Stimulated activated CD4-positive, alpha-beta T cell treated with anti-CD3 and anti-CD28 coated beads, TNF-alpha, amount 100 ng/mL, for 24 hours (primary cell): ENCODE data around the gene NKX6-1.

ENCODE experiments used
- DNase-seq, 3 experiments: peaks; one replicate each; pipeline ENCODE4 v3.0.0-alpha.2; 2020; ENCODE audit warnings: low read depth in 3 of 3

The NKX6-1 gene

DNA sequence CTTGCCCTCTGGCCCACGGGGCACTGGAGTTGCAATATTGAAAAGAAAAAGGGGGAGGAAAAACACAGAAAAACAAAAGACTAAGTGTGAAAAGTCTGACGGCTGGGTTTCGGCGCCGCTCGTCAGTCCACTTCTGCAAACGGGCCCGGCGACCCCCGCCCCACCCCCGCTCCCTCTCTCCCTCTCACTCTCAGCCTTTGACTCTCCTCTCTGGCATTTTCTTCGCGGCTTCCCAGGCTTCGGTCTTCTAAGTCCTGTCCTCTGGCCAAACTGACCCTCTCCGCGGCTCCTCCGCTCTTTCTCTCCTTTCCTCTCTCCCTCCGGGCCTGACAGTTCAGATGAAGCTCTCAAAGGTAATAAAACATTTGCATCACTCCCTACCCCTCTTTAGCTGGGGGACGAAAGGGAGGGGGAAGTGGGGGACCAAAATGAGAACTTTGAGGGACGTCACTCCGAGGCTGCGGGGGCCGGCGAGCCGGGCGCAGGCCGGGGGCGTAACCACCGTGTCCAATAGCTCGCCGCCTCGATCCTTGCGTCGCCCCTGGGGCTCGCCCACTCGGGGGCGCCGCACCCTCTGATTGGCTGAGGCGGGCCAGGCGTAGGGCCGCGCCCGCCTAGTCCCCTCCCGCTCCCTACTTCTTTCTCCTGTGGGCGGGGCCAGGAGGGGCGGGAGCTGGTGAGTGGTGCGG is at the start of gene NKX6-1:
TSS of gene NKX6-1 (minus strand) at position 358 of the 689 bp plus-strand sequence. CDS start 1,064 bp downstream, outside the sequence.
- DNase-seq = no peak

DNA sequence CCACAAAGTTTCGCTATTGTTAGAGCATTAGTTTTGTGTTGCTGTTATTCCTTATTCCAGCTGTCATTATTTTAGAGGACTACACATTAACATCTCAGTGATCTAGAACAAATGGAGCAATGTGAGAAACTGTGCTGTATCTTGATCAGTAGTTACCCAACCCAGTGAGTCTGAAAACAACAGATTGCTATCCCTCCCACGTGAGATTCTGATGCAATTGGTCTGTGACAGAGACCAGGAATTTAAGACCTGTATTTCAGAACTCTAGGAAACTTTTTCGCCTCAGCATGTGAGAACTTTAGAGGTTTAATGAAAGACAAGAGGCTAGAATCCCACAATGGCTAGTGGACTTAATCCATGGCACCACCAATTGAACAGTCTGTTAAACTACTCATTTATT is 48.1 kb upstream of the NKX6-1 start:
- no peak for DNase-seq

DNA sequence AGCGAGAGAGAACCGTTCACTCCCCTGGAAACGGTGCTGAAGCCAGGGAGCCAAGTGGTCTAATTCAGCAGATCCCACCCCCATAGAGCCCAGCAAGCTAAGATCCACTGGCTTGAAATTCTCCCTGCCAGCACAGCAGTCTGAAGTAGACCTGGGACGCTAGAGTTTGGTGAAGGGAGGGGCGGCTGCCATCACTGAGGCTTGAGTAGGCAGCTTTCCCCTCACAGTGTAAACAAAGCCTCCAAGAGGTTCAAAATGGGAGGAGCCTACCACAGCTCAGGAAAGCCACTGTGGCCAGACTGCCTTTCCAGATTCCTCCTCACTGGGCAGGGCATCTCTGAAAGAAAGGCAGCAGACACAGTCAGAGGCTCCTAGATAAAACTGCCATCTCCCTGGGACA is 46.0 kb upstream of the NKX6-1 start:
- no peak for DNase-seq

DNA sequence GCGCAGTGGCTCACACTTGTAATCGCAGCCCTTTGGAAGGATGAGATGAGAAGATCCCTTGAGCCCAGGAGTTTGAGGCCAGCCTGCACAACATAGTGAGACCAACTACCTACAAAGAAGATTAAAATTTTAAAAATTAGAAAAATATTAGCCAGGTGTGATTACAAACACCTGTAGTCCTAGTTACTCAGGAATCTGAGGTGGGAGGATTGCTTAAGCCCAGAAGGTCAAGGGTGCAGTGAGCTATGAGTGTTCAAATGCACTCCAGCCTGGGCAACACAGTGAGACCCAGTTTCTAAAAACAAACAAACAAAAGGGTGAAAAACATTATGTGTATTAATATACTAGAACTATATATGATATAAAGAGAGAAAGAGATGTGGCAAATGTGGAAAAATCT is 36.8 kb upstream of the NKX6-1 start:
- DNase-seq = no peak

DNA sequence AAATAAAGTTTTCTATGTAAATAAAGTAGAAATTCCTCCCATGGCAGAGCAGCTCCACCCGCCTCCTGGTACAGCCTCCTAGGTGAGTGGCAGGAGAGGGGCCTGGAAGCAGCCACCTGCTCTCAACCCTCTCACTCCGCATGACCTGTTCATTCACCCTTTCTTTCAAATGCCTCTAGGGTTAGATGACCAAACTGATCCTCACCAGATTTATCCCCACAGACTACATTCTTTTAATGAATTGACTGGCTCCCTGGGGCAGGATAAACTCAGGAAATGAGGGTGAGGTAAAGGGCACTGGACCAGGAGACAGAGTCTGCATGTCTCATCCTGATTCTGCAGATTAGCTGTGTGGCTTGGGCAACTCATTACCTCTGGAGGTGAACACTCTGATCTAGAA is 32.6 kb upstream of the NKX6-1 start:
- no peak for DNase-seq

DNA sequence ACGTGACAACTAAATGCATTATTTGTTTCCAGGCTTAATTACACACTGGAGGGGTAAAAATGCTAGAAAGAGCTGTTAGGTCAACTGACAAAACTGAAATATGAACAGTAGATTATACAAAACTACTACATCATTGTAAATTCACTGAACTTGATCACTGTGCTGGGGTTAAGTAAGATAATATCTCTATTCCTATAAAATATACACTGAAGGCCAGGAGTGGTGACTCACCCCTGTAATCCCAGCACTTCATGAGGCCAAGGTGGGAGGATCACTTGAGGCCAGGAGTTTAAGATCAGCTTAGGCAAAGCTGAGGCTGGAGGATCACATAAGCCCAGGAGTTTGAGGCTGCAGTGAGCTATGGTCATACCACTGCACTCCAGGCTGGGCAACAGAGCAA is 31.8 kb upstream of the NKX6-1 start:
- DNase-seq = no peak

DNA sequence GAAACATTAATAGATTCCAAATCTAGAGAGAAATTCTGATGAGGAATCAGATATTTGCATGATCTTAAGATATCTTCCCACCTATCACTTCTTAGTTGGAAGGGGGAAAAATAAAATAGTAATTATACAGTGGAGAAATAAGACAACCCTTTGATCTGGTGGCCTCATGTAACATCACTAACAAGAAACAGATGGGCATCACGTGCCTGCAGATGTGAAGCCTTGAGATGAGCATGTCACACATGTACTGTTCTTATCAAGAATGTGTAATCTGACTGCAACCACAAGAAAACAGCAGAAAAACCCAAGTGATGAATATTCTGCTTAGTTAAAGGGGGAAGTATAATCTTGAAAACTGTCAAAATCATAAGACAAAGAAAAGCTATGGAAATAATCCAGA is 31.4 kb upstream of the NKX6-1 start:
- DNase-seq = no peak

DNA sequence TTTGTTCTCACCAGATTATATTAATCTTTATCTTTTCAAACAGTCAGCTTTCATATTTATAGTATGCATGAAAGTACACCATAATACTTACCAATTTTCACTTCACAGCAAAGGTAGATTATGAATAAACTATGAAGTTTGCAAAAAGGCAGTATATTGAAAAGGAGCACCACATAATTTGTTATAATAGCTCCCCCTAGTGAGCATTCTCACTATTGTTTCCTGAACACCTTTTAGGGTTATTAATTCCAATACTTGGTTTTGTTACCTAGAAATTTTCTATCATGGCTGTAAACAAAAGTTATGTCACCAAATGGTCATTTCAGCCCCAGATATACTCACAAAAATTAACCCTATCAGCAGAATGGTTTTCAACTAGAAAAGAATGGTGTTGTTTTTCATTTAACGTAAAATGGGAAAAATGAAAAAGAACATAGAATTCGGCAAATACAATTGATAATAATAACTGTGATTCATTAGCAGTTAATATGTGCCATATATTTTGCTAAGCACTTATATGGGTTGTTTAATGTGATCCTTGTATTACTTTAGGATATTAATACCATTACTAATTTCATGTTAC is 30.2 kb upstream of the NKX6-1 start:
- DNase-seq = no peak

DNA sequence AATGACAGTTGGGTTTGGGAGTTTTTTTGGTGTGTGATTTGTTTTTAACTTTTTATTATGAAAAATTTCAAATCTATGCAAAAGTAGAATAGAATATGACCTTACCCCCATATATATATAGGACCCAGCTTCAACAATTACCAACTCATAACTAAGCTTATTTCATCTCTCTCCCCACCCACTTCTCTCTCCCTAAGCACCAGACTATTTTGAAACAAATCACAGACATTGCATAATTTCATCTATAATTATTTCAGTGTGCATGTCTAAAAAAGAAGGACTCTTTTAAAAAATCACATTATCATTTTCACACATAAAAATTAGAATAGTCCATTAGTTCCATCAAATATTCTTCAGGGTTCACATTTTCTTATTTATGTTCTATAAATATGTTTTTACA is 28.3 kb upstream of the NKX6-1 start:
- no peak for DNase-seq

DNA sequence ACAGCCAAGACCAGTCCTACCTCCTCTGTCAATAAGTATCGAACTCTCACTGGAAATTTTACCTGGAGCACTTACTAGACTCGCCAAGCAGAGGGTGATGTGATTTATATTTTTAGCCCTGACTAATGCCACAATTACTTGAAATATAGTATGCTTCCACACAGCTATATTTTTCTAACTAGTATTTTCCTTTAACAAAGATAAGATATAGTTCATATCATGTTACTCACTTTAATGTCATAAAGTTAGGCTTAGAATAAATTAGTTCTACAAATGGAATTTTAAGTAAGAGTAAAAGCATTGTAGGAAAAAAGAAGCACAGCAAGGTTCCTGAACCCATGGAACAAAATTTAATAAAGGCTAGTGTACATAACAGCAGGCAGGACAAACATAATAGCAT is 16.0 kb upstream of the NKX6-1 start:
- DNase-seq = no peak

DNA sequence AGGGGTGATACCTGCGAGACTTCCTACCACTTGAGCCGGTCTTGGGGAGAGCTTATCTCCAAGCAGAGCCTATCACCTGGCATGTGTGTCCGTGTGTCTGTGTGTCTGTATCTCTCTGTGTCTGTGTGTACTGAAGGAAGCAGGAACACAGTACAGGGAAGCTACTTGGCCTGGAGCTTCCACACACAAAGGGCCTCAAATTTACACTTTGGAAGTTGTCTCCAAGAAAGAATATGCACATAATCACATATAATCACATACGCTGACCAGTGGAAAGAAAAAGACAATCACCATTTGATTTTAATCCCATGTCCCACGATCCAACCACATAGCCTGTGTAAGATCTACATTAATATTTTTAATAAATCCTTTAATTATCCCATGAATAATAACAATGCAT is 13.2 kb upstream of the NKX6-1 start:
- DNase-seq = no peak

DNA sequence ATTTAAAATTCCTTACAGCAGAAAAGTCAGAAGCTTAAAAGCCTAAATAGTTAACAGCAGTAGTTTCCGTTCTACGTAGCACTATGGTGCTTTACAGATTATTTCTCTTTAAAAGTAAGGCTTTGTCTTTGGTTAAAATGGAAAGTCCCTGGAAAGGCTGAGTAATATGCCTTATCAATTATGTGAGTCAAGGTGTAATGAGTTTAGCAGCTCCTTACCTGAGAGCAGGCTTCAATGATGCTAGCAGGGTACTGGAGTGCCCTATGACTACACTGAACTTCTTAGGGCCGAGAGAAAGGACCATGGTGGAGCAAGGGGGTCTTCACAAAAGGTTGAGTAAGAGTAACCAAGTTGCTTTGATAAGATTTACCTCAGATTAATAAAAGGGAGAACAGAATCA is 12.6 kb upstream of the NKX6-1 start:
- DNase-seq = no peak

DNA sequence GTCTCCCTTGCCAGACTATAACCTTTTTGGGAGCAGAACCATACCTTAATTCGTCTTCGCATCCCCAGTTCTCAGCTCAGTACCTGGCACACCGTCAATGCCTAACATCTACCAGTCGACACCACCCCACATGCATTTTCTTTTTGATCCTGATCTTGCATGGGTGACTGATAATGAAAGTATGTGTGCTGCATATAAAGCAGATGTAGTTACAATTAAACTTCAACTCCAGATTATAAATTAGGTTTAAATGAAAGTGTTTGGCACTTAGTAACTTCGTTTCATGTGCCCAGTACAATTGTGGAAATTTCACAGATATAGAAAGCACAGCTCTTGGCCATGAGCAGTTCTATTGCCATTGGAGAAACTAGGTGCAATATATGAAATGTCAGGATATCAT is 8.8 kb upstream of the NKX6-1 start:
- no peak for DNase-seq

DNA sequence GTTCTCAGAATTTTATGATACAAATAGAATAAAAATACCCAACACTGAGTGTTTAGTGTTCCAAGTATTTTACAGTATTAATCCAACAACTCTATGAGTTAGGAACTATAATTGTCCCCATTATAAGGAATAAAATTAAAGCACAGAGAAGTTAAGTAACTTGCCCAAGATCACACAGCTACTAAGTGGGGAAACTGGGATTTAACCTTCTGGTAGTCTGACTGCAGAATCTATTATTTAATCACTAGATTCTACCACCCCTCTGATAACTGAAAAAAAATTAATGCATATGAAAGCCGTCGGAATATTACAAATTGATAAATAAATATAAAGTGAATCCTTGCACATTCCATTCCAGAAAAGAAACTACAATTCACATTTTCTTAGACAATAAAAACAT is 5.7 kb upstream of the NKX6-1 start:
- no peak for DNase-seq

DNA sequence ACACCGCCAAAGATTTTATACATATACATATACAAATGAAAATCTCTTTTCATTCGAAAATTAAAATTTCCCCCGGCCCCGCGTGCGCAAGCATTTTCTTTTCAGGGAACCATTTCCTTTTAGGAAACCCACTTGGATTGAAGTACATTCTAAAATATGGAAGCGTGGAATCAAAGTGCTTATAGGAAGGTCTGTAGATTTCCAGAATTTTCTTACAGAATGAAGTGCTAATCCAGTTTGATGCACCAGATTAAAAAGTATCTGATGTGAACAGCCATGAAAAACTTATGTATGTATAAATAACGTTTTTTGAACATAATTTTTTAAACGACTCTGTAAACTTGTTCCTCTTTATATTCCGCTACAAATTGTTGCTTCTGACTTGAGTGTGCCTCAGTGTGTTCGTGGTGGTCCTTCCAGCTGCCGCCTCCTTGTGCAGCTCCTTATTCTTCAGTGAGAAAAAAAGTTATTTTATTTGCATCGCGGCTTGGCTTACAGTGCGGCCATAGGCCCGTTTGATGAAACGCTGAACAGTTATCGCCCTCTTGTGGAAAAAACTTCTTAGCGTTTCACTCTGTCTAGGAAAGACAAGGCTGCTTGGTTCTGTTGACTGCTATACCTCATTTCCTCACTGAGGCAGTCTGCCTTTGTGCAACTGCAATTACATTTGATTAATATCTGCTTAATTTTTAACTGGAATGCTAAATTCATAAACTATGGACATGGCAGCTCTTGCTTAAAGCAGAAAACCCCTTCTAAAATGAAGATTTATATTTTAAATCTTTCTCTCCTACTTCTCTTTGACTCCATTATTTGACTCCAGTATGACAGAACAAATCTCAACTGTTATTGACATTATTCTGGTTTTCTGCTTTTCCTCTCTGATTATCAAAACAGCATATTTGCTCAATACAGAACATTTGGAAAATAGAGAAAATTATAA is 4.7 kb upstream of the NKX6-1 start:
- no peak for DNase-seq

DNA sequence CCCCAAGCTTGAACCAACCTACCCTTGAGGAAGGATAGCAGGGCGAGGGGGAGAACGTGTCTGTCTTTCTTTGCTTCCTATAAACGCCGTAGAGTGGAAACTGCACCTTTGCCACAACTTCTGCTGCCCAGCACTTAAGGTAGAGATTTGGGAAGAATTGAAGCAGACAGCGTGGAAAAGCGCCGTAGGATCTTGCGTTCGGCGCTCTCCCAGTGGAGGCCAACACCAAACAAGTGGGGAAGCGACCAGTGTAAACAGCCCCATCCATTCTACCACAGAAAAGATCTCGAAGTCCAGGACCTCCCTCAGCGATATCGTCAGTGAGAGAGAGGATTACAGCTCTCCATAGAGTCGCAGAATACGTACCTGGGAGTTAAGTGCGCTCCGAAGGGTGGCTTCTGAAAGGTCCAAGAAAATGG is 3.9 kb upstream of the NKX6-1 start:
- DNase-seq = no peak

DNA sequence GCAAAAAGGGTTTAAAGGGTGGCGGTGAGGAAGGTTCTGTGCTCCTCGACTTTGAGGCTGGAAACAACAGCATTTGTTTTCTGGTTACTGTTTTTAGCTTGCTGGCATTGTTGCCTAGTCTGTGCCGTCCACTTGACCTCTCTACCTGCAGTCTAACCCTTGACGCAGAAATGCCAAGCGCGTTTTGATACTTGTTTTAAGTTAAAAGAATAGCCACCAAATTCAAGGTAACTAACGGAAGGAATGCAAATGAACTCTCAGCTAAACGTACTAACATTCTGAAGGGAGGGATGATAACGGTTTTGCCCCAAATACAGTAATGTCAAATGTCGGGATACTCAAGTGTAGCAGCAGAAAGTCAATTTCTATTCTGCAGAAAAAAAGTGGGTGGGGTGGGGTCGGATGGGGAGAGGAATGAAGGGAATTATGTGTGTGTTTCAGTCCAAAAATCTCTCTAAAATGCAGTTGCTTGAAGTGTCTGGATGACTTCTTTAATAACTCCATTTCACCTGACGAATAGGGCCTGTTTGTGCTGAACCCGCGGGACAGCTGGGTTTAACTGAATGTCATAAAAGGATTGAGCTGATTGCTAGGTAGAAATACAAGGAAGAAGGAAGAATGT is 3.4 kb upstream of the NKX6-1 start:
- DNase-seq = no peak

DNA sequence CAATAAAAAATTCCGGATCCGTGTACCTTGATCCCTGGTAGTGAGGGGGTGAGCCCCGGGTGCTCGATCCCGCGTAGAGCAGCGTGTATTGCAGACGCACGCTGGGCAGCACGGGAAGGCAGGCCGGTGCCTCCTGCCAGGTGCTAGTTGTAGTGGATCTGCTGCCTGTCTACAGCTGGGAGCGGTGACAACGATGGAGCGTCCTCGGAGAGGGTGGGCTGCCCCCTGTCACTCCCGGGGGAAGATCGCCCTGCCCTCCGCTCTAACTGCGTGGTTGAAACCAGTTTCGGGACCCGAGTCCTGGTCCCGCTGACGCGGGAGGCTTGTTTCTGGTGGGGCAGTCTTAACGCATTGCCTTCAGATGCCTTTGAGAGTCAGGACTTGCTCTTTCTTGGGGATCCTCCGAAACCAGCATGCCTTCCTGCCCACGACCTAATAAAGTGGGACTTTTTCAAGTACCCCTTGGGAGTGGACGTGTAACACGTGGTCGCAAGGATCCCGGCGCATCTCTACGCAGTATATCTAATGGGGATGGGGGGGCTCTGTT is 2.7 kb upstream of the NKX6-1 start:
- no peak for DNase-seq

DNA sequence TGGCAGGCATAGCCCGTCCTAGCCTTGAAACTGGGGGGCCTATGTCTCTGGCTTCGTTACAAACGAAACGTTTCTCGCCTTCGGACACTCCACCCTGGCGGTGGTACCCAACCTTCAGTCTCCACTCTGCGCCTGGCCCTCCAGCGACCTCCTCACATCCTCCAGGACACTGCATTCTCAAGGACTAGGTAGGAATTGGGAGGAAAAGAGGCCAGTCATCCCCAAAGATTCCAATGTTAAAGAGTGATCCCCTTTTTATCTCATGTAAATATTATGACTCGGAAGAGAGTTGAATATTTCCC is 2.1 kb upstream of the NKX6-1 start:
- DNase-seq = no peak

DNA sequence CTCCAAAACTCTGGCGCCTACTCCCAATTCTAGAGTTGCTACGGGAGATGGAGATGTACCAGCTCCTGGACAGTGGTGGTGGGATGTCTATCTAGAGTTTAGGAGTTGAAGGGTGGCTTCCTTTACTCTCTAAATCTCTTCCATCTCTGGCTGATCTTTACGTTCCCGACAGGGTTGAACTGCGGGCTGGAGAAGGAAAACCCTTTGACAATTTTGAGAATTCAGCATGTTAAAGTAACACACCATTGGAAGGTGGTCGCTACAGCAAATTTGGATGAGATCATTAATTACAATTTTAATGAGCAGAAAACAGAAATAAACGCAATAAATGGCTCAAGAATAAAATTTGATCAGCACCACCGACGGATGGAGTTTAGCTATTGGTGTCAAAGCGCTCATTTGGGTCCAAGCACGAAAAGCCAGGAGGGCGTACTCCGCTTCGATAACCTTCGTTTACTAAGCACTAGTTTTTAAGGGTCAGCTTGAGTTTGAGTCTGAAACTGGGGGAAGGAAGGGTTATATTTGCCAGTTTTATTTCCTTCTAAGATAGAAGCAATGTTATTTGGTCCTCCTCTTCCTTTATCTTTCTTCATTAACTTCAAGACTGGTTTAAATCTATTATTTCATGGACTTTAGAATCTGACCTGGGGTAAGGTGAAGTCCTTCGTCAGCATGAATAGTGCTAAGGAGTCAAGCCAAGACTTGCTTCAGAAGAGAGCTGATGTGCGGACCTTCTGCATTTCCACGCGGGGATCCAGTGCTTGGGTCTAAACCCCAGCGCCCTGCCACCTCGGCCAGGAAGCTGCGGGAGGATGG is 1.5 kb upstream of the NKX6-1 start:
- DNase-seq = no peak

DNA sequence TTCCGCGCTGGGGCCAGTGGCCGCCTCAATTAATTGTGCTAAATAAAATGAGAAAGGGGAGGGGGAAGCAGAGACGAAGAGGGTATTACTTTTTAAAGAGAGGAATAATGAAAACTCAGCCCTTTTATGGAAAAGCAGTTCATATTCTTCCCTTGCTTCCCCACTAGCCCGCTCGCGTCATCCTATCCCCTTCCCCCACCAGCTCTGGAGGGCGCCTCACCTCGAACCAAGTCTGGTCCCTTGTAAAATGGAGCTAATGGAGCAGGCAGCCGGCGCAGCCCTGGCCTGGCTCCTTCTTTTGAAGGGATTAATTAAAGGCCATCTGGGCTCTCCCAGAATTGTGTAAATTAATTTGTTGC is 511 bp upstream of the NKX6-1 start:
- no peak for DNase-seq
